Neuronal stem cell (in vitro differentiated cells): ENCODE results near the gene SMIM10L2A.

ENCODE experiments used
- DNase-seq: peaks from one replicate; pipeline ENCODE4 v3.0.0-alpha.2; 2013; ENCODE audit warnings: low spot score
- H2AFZ ChIP-seq: one replicate; pipeline ENCODE4 v1.6.1; 2013; ENCODE audit warnings: mild to moderate bottlenecking, low read length, inconsistent platforms
- H2AK5ac ChIP-seq: 2 replicates; pipeline ENCODE4 v1.6.1; 2013; ENCODE audit warnings: low read depth, mild to moderate bottlenecking, inconsistent platforms, low read length, moderate library complexity, mixed read lengths
- H2BK120ac ChIP-seq: 2 replicates; pipeline ENCODE4 v1.6.1; 2013; ENCODE audit warnings: low read depth, mild to moderate bottlenecking, inconsistent platforms, low read length, moderate library complexity, mixed read lengths
- H2BK12ac ChIP-seq: one replicate; pipeline ENCODE4 v1.6.1; 2013; ENCODE audit warnings: low read length, inconsistent platforms
- H2BK15ac ChIP-seq: 2 replicates; pipeline ENCODE4 v1.6.1; 2013; ENCODE audit warnings: mild to moderate bottlenecking, low read length, inconsistent platforms, mixed read lengths
- H2BK5ac ChIP-seq: one replicate; pipeline ENCODE4 v1.6.1; 2013; ENCODE audit warnings: inconsistent platforms, mild to moderate bottlenecking, low read length, moderate library complexity
- H3K14ac ChIP-seq: one replicate; pipeline ENCODE4 v1.6.1; 2013; ENCODE audit warnings: low read length, inconsistent platforms
- H3K18ac ChIP-seq: 2 replicates; pipeline ENCODE4 v1.6.1; 2013; ENCODE audit warnings: low read length, inconsistent platforms
- H3K23ac ChIP-seq: 2 replicates; pipeline ENCODE4 v1.6.1; 2013; ENCODE audit warnings: low read depth, mild to moderate bottlenecking, mixed read lengths, low read length, inconsistent platforms; ENCODE audit not compliant: poor library complexity
- H3K27ac ChIP-seq: replicated peaks from 3 replicates; pipeline ENCODE4 v1.5.1; 2013; ENCODE audit warnings: low read length, inconsistent platforms
- H3K27me3 ChIP-seq, 3 experiments: 2 replicates each; pipeline ENCODE4 v1.6.1; 2013; ENCODE audit warnings: low read length in 3 of 3, mild to moderate bottlenecking in 2 of 3, inconsistent platforms in 1 of 3, low read depth in 1 of 3, mixed read lengths in 1 of 3, moderate library complexity in 1 of 3; ENCODE audit not compliant: control insufficient read depth in 3 of 3, insufficient read depth in 3 of 3
- H3K36me3 ChIP-seq, 2 donors: replicated peaks in 1 of 2; 2 replicates each; pipeline ENCODE4 v1.6.1; 2013; ENCODE audit warnings: low read length in 2 of 2; ENCODE audit not compliant: control insufficient read depth in 2 of 2, insufficient read depth in 2 of 2
- H3K4ac ChIP-seq: 2 replicates; pipeline ENCODE4 v1.6.1; 2013; ENCODE audit warnings: inconsistent platforms, mild to moderate bottlenecking, low read length, moderate library complexity
- H3K4me1 ChIP-seq, 2 donors: 1 replicate in 1 of 2; 2 replicates in 1 of 2; pipeline ENCODE4 v1.6.1; 2013; ENCODE audit warnings: low read length in 2 of 2, low read depth in 1 of 2; ENCODE audit not compliant: control insufficient read depth in 2 of 2, insufficient read depth in 1 of 2
- H3K4me2 ChIP-seq: one replicate; pipeline ENCODE4 v1.6.1; 2013; ENCODE audit warnings: mild to moderate bottlenecking, low read length, inconsistent platforms; ENCODE audit not compliant: insufficient read depth, poor library complexity, severe bottlenecking
- H3K4me3 ChIP-seq, 2 donors: 2 replicates each; pipeline ENCODE4 v1.5.1; 2013; ENCODE audit warnings: low read length in 2 of 2, mild to moderate bottlenecking in 2 of 2, inconsistent platforms in 1 of 2, moderate library complexity in 1 of 2
- H3K79me1 ChIP-seq: one replicate; pipeline ENCODE4 v1.6.1; 2013; ENCODE audit warnings: low read depth, mild to moderate bottlenecking, inconsistent platforms, low read length, moderate library complexity
- H3K9ac ChIP-seq: one replicate; pipeline ENCODE4 v1.6.1; 2013; ENCODE audit warnings: mild to moderate bottlenecking, low read depth, low read length, inconsistent platforms; ENCODE audit not compliant: poor library complexity
- H3K9me3 ChIP-seq, 2 donors: replicated peaks in 1 of 2; 2 replicates each; pipeline versions ENCODE3 to v1.6.1; 2013; ENCODE audit warnings: low read length in 2 of 2, mild to moderate bottlenecking in 2 of 2, inconsistent platforms in 1 of 2, low read depth in 1 of 2, mixed read lengths in 1 of 2, moderate library complexity in 1 of 2; ENCODE audit not compliant: control insufficient read depth in 2 of 2, insufficient read depth in 1 of 2
- H4K8ac ChIP-seq: one replicate; pipeline ENCODE4 v1.6.1; 2013; ENCODE audit warnings: low read depth, mild to moderate bottlenecking, inconsistent platforms, low read length, moderate library complexity
- H4K91ac ChIP-seq: one replicate; pipeline ENCODE4 v1.6.1; 2013; ENCODE audit warnings: low read length, low read depth, mild to moderate bottlenecking, inconsistent platforms; ENCODE audit not compliant: poor library complexity
- WGBS, 2 donors: extraction: QIAGEN DNeasy Blood & Tissue Kit; methylation state at CpG; one replicate each; pipeline ENCODE4 v1.1.7; 2013; ENCODE audit warnings: missing lambda C conversion rate in 2 of 2, mixed read lengths in 1 of 2; ENCODE audit not compliant: insufficient read length in 2 of 2, insufficient replicate concordance in 1 of 2; ENCODE audit errors: extremely low coverage in 2 of 2; 5-methylcytosine and 5-hydroxymethylcytosine counted together

The SMIM10L2A gene

GRCh38 chrX:135391734-135392133, 30.0 kb upstream of the SMIM10L2A start:
- H4K8ac ChIP-seq = no peak overlapping the region
- H3K9me3 ChIP-seq = no peaks in the 10 kb centered on the region

GRCh38 chrX:135393051-135393450, 28.7 kb upstream of the SMIM10L2A start:
- H3K79me1 ChIP-seq = no peaks in the 10 kb centered on the region

More at GRCh38 chrX:135391734-135392133, 30.0 kb upstream of the SMIM10L2A start:
- Histone ChIP-seq H3K27ac (no peak overlapping the region), H3K23ac (no peak overlapping the region), H3K4me3 (no peak overlapping the region), H2BK15ac (no peak overlapping the region), H2BK12ac (no peak overlapping the region), H4K91ac (no peak overlapping the region), H3K4me1 (no peaks in the 10 kb centered on the region), H2BK120ac (no peak overlapping the region), H2AFZ (no peak overlapping the region), H3K79me1 (no peaks in the 10 kb centered on the region), H3K14ac (no peak overlapping the region), H3K4ac (no peak overlapping the region), H3K27me3 (peaks cover 0 to 9% (median 0%) of the 10 kb centered on the region in 3 experiments), H2BK5ac (no peak overlapping the region), H3K36me3 (no peaks in the 10 kb centered on the region), H2AK5ac (no peak overlapping the region), H3K18ac (no peak overlapping the region), H3K9ac (no peak overlapping the region), H3K4me2 (no peak overlapping the region)
- no peak for DNase-seq
- WGBS, 2 donors = no CpG with 5 or more reads among the region's 7 CpGs

GRCh38 chrX:135395064-135395463, 26.7 kb upstream of the SMIM10L2A start:
- no peak overlapping the region for H2BK5ac ChIP-seq
- peaks cover 0 to 22% (median 0%) of the 10 kb centered on the region in 3 experiments for H3K27me3 ChIP-seq
- no peaks in the 10 kb centered on the region for H3K4me1 ChIP-seq
- no peaks in the 10 kb centered on the region for H3K9me3 ChIP-seq
- no peaks in the 10 kb centered on the region for H3K79me1 ChIP-seq
- no CpG with 5 or more reads among the region's 6 CpGs for WGBS, 2 donors
- H2AK5ac ChIP-seq = no peak overlapping the region
- no peak overlapping the region for H3K4ac ChIP-seq
- H3K4me2 ChIP-seq = no peak overlapping the region
- H4K8ac ChIP-seq = no peak overlapping the region
- no peaks in the 10 kb centered on the region for H3K36me3 ChIP-seq
- H3K27ac ChIP-seq = no peak overlapping the region
- no peak overlapping the region for H3K23ac ChIP-seq
- H3K9ac ChIP-seq = no peak overlapping the region
- no peak overlapping the region for H3K18ac ChIP-seq
- H3K4me3 ChIP-seq = no peak overlapping the region
- no peak overlapping the region for H2AFZ ChIP-seq
- no peak overlapping the region for H3K14ac ChIP-seq
- no peak overlapping the region for H2BK15ac ChIP-seq
- H4K91ac ChIP-seq = no peak overlapping the region
- no peak for DNase-seq
- no peak overlapping the region for H2BK120ac ChIP-seq
- no peak overlapping the region for H2BK12ac ChIP-seq

More at GRCh38 chrX:135393051-135393450, 28.7 kb upstream of the SMIM10L2A start:
- Histone ChIP-seq H3K27ac (no peak overlapping the region), H2BK15ac (no peak overlapping the region), H3K4me3 (no peak overlapping the region), H3K9ac (no peak overlapping the region), H2BK120ac (no peak overlapping the region), H3K4me1 (no peaks in the 10 kb centered on the region), H2AFZ (no peak overlapping the region), H3K4me2 (no peak overlapping the region), H3K23ac (no peak overlapping the region), H3K14ac (no peak overlapping the region), H2BK5ac (no peak overlapping the region), H3K27me3 (peaks cover 0 to 17% (median 0%) of the 10 kb centered on the region in 3 experiments), H2BK12ac (no peak overlapping the region), H4K91ac (no peak overlapping the region), H2AK5ac (no peak overlapping the region), H3K9me3 (no peaks in the 10 kb centered on the region), H3K36me3 (no peaks in the 10 kb centered on the region), H3K4ac (no peak overlapping the region), H3K18ac (no peak overlapping the region), H4K8ac (no peak overlapping the region)
- no peak for DNase-seq
- no CpG with 5 or more reads among the region's 5 CpGs for WGBS, 2 donors

GRCh38 chrX:135396109-135396508, 25.6 kb upstream of the SMIM10L2A start:
- Histone ChIP-seq H3K4me1 (no peaks in the 10 kb centered on the region), H3K36me3 (no peaks in the 10 kb centered on the region), H3K27me3 (peaks cover 0 to 26% (median 0%) of the 10 kb centered on the region in 3 experiments), H3K23ac (no peak overlapping the region), H3K27ac (no peak overlapping the region), H4K91ac (no peak overlapping the region), H3K4me3 (no peak overlapping the region), H2AK5ac (no peak overlapping the region), H3K4ac (no peak overlapping the region), H3K79me1 (no peaks in the 10 kb centered on the region), H2BK120ac (no peak overlapping the region), H2AFZ (no peak overlapping the region), H4K8ac (no peak overlapping the region), H2BK12ac (no peak overlapping the region), H3K4me2 (no peak overlapping the region), H2BK15ac (no peak overlapping the region), H2BK5ac (no peak overlapping the region), H3K9ac (no peak overlapping the region), H3K18ac (no peak overlapping the region), H3K9me3 (no peaks in the 10 kb centered on the region), H3K14ac (no peak overlapping the region)
- no CpG with 5 or more reads among the region's 4 CpGs for WGBS, 2 donors
- DNase-seq = no peak
